Psoas muscle (tissue), 8 donors: ENCODE data around the gene ARSB. TPM values are rescaled to one million over a fixed set of nuclear protein-coding genes. Genes with fewer than 3 reads are reported as not detected.
"Not testable (repeated sequence)": the region's sequence is repeated elsewhere in the genome, so short reads cannot be mapped to it uniquely, and the experiment has no call there.

Experiments
- ATAC-seq, 4 donors: fragments of 200-7000 bp; cut with Tn5 transposase; one replicate each; pipeline ENCODE4 v1.9.1; 2020; ENCODE audit warnings: moderate library complexity in 3 of 4, mild to moderate bottlenecking in 2 of 4
- DNase-seq, 2 donors: peaks; one replicate each; pipeline ENCODE4 v3.0.0-alpha.2; 2020
- H3K27ac ChIP-seq: fragments of 200-600 bp; one replicate; pipeline ENCODE4 v1.8.0; 2022
- H3K27me3 ChIP-seq, 3 donors: fragments of 200-600 bp in 1 of 3; one replicate each; pipeline versions ENCODE4 v1.6.1 to v1.8.0; 2013 to 2022; ENCODE audit warnings: low read length in 2 of 3, mild to moderate bottlenecking in 2 of 3, moderate library complexity in 1 of 3; ENCODE audit not compliant: insufficient read depth in 3 of 3
- H3K36me3 ChIP-seq, 2 donors: fragments of 200-600 bp in 1 of 2; one replicate each; pipeline versions ENCODE4 v1.6.1 to v1.8.0; 2013 to 2022; ENCODE audit warnings: low read depth in 1 of 2, mild to moderate bottlenecking in 1 of 2, moderate library complexity in 1 of 2; ENCODE audit not compliant: insufficient read depth in 1 of 2
- H3K4me1 ChIP-seq: fragments of 200-600 bp; one replicate; pipeline ENCODE4 v1.8.0; 2022
- H3K4me3 ChIP-seq: fragments of 200-600 bp; one replicate; pipeline ENCODE4 v1.8.0; 2022; ENCODE audit warnings: mild to moderate bottlenecking
- H3K9me3 ChIP-seq: fragments of 200-600 bp; one replicate; pipeline ENCODE4 v1.8.0; 2022
- WGBS, 3 donors: extraction: QIAGEN DNeasy Blood & Tissue Kit; methylation state at CpG; one replicate each; pipeline versions ENCODE4 v1.1.6 to v1.1.7; 2013; 5-methylcytosine and 5-hydroxymethylcytosine counted together
- intact Hi-C, 2 donors: fragments of 100-400 bp; cut with DNase I; formaldehyde crosslinking; loops; one replicate each; pipeline versions ENCODE4 v1.11.0 to v1.14.2; 2022
- polyA plus RNA-seq, 3 donors: library from polyadenylated mRNA; stranded (reverse); fragments of 200-250 nt; gene quantifications; one replicate each; pipeline ENCODE4 v1.2.3, GENCODE V29; 2013
- total RNA-seq, 4 donors: library from RNA; stranded (reverse); fragmentation: NEBNext Ultra II Directional in 2 of 4; extraction: Animal tissue kit (Norgen Biotek cat#: 25700) in 2 of 4; gene quantifications; one replicate each; pipeline versions ENCODE4 v1.2.1 to v1.2.4, GENCODE V29; 2021 to 2023
- TF ChIP-seq, protein P1 (sequence below): fragments of 200-600 bp; IDR thresholded peaks from one replicate; pipeline ENCODE4 v1.8.0; 2022; ENCODE audit warnings: antibody characterized with exemption
- donor health status: healthy with polysubstance abuse.
- donor health status: DM: no; HTN: no; CAD: no; lungs with moderate emphysema.
- donor health status: Bipolar disorder and iron deficiency.
- donor health status: healthy.
- donor health status: DM: yes; HTN: yes; CAD: no.
- donor health status: DM: no; HTN: no; CAD: no.
- donor health status: DM: no; HTN: no; CAD: no.
- donor health status: DM: yes; HTN: yes; CAD: no.

ARSB gene
- total and polyA plus RNA-seq, 7 donors = 1.3 to 6.5 (median 3.6) TPM

DNA sequence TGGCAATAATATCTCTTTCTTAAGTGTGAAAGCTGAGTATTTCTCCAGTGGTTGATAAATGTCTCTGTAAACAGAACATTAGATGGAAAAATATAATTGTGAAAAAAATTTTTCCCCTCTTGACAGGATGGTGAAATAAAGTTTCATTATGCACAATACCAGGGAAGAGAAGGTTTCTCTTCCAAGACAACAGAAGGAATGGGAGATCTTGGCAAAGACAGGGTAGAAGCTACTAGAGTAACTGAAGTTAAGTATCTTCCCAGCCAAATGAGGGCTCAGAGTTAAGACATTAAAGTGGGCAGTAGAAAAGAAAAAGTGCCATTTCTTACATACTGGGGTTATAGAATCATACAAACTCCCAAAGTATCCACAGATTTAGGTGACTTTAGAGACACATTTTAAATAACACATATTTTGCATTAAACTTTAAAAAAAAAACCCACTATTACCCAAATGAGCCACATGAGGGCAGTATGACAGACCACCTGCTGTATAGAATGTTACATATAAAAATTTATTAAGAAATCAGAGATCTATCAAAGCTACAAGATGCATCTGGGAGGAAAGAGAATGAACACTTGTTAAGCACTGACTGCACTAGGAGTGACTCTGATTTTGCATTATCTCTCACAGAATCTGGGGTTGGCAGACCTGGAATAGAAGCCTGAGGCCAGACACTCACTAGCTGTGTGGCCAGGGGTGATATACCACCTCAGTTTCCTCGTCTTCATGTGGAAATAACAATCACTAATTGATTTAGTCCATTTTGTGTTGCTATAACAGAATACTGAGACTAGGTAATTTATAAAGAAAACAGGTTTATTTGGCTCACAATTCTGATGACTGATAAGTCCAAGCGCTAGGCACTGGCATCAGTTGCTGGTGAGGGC lies 98.5 kb downstream of the ARSB start:
- no peak overlapping the region for H3K4me3 ChIP-seq
- H3K9me3 ChIP-seq = no peaks in the 10 kb centered on the region
- intact Hi-C loops = no loop called here
- H3K4me1 ChIP-seq = no peaks in the 10 kb centered on the region
- no peak overlapping the region for H3K27ac ChIP-seq
- H3K27me3 ChIP-seq = no peaks in the 10 kb centered on the region
- 83 to 93% (median 91%) methylated on average over 2 of the region's 2 CpGs for WGBS, 3 donors
- TF ChIP-seq, protein P1, sequence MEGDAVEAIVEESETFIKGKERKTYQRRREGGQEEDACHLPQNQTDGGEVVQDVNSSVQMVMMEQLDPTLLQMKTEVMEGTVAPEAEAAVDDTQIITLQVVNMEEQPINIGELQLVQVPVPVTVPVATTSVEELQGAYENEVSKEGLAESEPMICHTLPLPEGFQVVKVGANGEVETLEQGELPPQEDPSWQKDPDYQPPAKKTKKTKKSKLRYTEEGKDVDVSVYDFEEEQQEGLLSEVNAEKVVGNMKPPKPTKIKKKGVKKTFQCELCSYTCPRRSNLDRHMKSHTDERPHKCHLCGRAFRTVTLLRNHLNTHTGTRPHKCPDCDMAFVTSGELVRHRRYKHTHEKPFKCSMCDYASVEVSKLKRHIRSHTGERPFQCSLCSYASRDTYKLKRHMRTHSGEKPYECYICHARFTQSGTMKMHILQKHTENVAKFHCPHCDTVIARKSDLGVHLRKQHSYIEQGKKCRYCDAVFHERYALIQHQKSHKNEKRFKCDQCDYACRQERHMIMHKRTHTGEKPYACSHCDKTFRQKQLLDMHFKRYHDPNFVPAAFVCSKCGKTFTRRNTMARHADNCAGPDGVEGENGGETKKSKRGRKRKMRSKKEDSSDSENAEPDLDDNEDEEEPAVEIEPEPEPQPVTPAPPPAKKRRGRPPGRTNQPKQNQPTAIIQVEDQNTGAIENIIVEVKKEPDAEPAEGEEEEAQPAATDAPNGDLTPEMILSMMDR = peak; percentile 52
- no peaks in the 10 kb centered on the region for H3K36me3 ChIP-seq
- ATAC-seq = no peak
- DNase-seq = no peak

- Histone ChIP-seq H3K9me3 (no peaks in the 10 kb centered on the region), H3K4me1 (no peaks in the 10 kb centered on the region), H3K36me3 (no peaks in the 10 kb centered on the region), H3K27ac (no peak overlapping the region), H3K4me3 (no peak overlapping the region), H3K27me3 (no peaks in the 10 kb centered on the region)
- intact Hi-C loops = no loop called here
- no peak for DNase-seq
- TF ChIP-seq, protein P1 = no peak
- 60 to 94% (median 78%) methylated on average over 3 of the region's 3 CpGs for WGBS, 3 donors
- ATAC-seq = no peak
These were observed 103.2 kb downstream of the ARSB start for GRCh38 chr5:78881884-78882283.

DNA sequence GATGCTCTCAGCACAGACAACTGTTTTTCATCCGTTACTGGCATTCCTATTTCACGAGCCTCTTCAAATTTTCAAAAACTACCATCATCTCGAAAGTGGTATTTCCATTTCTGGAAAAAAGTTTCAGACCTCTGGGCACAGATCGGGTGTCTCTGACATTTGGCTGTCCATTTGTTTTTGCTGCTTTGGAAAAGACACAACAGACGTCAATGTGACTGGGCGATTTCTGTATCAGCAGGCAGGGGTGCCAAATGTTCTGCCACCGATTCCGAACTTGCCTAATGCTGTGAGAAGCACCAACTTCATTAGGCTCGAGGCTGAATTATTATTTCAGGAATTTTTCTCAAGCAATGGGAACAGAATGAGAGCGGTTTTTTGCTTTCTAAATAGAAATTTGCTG lies 105.6 kb downstream of the ARSB start:
- WGBS, 3 donors = 32 to 47% (median 43%) methylated on average over 10 of the region's 10 CpGs
- ATAC-seq (peak in 1 of 4 donors; percentile 45), DNase-seq (no peak)
- no peak overlapping the region for H3K27ac ChIP-seq
- no peaks in the 10 kb centered on the region for H3K9me3 ChIP-seq
- peak overlapping the region; percentile 0 for H3K4me3 ChIP-seq
- TF ChIP-seq, protein P1 = no peak
- no peaks in the 10 kb centered on the region for H3K27me3 ChIP-seq
- intact Hi-C loops = no loop called here
- no peaks in the 10 kb centered on the region for H3K36me3 ChIP-seq
- no peaks in the 10 kb centered on the region for H3K4me1 ChIP-seq

DNA sequence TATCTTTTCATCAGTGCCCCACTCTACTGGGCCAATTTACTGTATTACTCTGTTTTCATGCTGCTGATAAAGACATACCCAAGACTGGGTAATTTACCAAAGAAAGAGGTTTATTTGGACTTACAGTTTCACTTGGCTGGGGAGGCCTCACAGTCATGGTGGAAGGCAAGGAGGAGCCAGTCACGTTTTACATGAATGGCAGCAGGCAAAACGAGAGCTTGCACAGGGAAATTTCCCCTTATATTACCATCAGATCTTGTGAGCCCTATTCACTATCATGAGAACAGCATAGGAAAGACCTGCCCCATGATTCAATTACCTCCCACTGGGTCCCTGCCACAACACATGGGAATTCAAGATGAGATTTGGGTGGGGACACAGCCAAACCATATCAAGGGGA lies 119.0 kb downstream of the ARSB start:
- H3K4me3 ChIP-seq, H3K27me3 ChIP-seq, H3K27ac ChIP-seq, H3K4me1 ChIP-seq, DNase-seq, H3K9me3 ChIP-seq, H3K36me3 ChIP-seq, intact Hi-C loops, ATAC-seq: not testable (repeated sequence)
- 95 to 96% (median 96%) methylated on average over 2 of the region's 2 CpGs for WGBS, 3 donors

DNA sequence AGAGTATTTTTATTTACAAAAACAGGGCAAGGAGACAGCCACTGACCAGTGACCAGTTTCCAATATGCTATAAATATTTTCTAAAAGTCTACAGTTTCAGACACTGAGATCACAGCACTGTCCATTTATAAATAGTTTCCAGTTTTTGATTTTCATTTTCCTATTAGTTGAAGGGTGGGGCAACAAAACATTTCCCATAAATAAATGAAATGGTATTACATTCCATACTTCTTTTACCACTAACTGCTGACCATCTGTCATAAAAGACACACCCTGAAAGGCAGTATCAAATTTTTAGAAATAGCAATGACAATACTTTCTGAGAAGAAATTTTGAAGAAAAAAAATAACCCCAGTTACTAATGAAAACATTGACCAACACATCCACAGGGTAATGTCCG lies 126.7 kb downstream of the ARSB start:
- intact Hi-C loops = no loop called here
- ATAC-seq (no peak), DNase-seq (no peak)
- WGBS, 3 donors = 63 to 83% (median 66%) methylated on average over 1 of the region's 1 CpG
- H3K4me1 ChIP-seq = no peaks in the 10 kb centered on the region
- no peak overlapping the region for H3K4me3 ChIP-seq
- no peak overlapping the region for H3K27ac ChIP-seq
- H3K9me3 ChIP-seq = no peaks in the 10 kb centered on the region
- TF ChIP-seq, protein P1 = no peak
- H3K27me3 ChIP-seq = no peaks in the 10 kb centered on the region
- H3K36me3 ChIP-seq = no peaks in the 10 kb centered on the region
